GM18511 (cell line): Measurements from ENCODE around the gene MCM8.
A peak's percentile ranks its signal among the peaks of the same experiment; 100 is the strongest.

Experiments
- ATAC-seq: cut with Tn5 transposase; IDR thresholded peaks from one replicate; pipeline ENCODE4 v1.9.1; 2021; ENCODE audit warnings: mild to moderate bottlenecking, moderate library complexity; ENCODE audit not compliant: unreplicated experiment

The MCM8 gene

DNA sequence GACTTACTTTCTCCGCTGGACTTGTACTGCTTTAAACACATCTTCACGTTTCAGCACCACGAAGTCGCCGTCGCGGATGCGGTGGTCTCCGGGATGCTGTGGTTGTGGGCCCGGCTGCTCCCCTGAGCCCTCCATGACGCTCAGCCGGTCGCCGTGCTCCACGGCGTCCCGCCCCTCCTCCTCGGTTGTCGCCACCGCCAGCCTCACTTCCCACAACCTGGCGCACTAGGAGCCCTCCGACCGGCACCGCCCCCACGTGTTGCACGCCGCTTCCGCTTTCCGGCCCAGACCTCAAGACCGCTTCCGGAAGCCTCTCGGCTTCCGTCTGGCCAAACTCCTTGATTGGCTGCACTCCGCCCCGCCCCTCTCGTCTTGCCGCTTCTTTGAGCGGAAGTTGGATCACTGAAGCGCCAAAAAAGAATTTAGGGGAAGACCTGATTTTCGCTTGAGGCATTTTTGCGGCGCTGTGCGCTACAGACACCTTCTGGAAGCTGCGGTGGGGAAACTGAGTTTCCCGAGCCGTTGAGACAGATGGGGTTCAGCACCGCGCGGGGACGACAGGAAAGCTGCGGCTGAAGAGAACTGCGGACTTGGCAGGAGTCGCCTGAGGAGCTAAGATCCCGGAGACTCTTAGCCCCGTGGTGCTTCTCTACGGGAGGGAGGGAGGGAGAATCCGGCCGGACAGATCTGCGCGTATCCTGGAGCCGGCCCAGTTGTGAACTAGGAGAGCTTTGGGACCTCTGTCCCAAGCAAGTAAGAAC, at the start of gene MCM8, which contains the start of gene TRMT6:
Gene MCM8 (plus strand): TSS at position 382 of the 761 bp plus-strand sequence. CDS start 1,364 bp downstream, outside the sequence.
Gene TRMT6 (minus strand): TSS at position 263 of the 761 bp plus-strand sequence. CDS start 128 bp downstream, at position 135.
- ATAC-seq: peak; percentile 98

DNA sequence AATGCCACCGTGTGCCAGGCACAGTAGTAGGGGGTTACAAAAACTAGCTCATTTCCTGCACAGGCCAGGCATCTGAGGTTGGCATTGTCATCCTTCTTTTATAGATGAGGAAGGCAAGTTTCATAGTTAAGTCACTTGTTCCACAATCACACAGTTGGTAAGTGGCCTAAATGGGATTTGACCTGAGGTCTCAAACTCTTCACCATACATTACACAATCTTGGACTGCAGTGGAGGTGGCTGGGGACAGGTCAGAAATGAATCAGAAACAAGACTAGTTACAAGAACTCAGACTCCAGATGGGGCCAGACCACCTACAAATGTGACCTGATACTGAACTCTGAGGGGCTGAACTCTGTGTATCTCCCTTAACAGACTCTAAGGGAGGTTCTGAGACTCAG, 49.5 kb upstream of the MCM8 start:
- ATAC-seq: no peak

DNA sequence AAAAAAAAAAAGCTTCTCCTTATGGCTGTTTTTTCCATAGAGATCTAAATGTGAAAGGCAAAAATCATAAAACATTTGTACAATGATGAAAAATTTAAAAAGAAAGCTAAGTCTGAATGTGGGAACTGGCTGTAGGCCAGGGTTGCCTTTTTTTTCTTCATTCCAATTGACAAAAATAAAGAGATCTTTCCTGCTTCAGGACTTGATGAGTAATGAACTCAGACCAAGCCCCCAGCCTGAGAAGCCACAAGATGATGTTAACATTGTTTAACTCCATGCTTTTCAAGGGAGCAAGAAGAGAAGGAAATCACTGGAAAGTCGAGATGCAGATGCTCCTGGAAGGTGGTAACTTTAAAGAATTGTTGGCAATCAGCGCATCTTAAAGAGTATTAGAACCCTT, 41.5 kb upstream of the MCM8 start:
- no peak for ATAC-seq

DNA sequence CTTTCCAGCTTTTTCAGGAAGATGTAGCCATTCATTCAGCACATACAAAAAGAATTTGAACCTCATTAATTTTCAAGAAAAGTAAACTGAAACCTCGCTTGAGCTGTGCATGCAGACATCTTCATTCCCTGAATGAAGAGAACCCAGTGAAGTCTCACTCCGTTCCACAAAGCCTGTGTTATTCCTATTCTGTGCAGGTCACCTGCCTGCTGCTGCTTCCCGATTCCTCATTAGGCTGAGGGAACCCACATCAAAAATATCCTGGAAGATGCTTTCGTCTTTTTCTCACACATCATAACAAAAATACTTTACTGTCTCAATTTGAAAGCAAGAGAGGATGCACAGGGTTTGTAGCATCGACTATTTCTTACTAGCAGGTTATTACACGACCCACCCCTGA, 40.3 kb upstream of the MCM8 start:
- no peak for ATAC-seq

DNA sequence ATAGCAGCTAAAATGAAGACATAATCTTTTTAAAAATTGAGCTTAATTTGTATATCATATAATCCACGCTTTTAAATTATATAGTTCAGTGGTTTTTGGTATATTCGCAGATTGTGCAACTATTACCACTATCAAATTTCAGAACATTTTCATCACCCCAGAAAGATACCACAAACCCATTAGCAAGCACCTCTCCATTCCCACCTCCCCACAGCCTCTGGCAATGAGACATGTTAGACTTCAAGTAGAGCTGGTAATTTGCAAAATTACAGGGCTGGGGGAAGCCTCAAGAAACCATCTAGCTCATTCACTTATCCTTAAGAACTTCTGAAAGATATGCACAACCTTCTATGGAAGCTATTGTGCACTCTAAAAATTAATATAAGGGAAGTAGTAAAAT, 37.3 kb upstream of the MCM8 start:
- no peak for ATAC-seq

DNA sequence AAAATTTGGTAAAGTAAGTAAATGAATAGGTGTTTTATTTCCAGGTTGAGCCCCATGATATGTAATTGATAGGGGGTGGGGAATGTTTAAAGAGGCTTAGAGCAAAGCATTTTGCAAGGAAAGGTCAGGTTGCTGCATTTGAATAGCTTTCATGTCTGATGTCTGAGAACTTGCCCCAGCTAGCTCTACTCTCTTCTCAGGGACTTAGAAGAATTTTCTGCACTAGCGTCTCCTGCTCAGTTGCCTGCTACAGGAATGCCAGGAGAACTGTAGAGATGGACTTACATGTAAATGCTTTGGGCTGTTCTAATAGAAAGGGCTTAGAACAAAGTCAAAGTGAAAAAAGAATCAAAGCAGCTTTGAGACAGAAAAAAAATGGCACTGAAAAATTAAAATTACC, 35.6 kb upstream of the MCM8 start:
- ATAC-seq: no peak

DNA sequence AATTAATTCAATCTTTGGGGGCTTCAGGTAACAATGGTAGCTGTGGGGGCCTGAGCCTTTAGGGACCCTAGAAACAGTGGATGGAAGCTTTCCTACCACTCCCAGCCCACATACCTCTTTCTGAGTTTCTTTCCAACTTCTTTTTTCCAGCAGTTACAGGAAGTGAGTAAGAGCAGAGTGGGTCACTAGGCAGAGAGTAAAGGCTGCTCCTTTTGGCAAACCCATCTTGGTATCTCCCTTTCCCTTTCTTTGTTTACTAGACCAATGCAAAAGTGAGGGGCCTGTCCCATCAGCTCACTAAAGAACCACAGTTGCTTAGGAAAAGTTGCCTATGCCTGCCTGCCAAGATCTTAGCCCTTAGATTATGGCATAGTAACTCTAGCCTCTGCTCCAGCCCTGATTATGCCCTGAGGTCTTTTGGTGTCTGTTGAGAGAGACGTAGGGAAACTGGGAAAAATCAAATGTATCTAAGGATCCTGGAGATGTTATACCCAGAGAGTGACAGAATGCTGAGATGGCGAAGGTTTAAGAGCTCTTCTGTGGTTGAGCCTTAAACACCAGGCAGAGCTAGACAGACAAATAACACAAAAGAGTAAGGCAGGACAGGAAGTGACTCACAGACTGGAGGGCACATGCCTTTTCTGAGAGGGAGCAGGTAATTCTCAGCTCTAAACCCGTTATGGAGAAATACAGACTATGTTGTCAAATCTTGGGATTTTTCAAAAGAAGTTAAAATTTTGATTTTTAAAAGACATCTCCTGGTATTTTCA, 31.4 kb upstream of the MCM8 start:
- no peak for ATAC-seq

DNA sequence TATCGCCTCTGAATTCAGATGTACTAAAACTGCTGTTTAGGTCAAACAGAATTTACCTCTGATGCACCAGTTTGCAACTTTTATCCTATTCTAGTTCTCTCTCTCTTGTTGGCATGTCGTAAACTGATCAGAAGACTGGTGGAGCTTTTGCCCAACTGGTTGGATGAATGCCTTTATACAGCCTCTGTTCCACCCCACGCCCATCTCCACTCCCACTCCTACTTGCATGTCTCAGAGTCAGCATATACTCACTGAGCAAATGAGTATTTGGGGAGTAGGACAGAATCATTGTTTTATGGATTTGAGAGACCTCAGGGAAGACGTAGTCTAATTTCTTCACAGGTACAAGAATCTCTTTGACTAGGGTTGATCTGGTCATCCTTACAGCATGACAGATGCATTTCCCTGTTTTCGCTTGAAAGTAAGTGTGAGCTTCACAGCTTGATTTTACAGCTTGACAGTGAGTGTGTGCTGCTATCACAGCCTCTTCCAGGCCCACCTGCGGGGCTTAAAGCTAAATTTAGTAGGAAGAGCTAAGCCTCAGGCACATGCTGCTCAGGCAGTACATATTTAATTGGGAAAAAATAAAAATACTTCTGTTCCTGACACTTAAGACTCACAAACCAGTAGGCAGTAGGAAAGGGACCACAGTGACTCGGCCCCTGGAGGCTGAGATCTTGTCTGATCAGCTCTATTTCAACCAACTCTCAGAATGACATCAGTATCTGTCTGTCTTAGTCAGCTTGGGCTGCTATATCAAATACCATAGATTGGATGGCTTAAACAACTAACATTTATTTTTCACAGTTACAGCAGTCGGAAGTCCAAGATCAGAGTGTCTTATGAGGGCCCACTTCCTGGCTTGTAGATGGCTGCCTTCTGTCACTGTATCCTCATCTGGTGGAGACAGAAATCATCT, 30.6 kb upstream of the MCM8 start:
- ATAC-seq: no peak

DNA sequence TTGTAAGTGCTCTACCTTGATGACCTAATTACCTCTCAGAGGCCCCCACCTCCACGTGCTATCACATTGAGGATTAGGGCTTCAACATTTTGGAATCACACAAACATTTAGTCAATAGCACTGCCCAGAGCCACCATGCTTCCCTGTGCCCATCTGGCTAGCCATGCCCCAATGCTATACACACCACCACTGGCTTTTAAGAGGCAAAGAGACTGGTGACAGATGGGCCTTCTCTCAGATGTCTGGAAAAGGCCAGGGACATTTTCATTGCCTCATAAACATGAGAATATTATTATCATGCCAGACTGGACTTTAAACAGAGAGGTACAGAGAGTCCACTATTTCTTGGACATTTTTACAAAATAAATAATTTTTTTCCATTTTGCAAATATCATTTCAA, 29.9 kb upstream of the MCM8 start:
- no peak for ATAC-seq

DNA sequence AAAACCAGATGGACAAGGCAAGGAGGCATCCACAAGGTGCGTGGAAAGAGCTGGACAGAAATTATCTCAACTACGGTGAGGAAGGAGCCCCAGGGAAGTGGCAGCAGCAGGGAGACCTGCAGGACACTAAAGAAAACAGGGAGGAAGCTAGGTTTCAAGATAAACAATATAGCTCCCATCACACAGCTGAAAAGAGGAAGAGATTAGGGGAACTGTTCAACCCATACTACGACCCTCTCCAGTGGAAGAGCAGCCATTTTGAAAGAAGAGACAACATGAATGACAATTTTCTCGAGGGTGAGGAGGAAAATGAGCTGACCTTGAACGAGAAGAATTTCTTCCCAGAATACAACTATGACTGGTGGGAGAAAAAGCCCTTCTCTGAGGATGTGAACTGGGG, 27.0 kb upstream of the MCM8 start:
- ATAC-seq: no peak

DNA sequence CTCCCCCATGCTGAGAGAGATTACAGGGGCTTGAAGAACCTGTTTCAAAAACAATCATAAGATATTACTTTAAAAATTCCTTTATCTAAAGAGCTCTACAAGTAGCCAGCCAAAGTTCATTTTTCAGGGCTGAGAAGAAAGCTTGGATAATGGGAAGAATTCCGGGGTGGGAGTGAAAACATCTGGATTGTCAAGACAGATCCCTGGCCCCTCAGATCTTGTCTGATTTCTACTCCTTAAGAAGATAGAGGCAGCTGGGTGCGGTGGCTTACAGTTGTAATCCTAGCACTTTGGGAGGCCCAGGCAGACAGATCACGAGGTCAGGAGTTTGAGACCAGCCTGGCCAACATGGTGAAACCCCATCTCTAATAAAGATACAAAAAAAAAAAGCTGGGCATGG, 24.9 kb upstream of the MCM8 start:
- ATAC-seq: no peak

DNA sequence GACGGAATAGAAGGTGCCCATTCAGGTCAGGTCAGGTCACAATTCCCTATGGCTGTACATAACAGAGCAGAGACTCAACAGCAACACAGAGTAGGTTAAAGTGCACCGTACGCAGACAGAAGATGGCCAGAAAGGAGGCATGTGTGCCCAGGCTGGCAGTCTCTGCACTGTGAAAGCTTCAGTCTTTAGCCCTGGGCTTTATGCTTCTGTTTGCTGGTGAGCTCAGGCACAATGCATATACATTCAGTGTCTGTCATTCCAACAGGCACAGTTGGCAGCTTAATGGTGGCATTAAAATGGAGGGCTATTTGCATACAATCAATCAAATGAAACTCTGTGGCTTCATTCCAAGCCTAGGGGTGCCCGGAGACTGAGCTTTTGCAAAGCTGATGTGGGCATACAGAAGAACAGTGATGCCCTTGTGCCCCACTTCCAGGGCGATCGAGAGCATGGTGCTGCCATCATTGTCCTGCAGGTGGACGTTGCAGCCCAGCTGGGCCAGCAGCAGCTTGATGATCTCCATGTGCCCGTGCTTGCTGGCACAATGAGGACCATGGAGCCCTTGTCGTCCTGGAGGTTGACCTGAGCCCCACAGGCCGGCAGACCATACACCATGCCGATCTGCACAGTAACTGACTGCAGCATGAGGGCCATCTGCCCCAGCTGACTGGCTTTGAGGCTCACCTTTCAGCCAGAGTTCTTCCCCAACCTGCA, 22.5 kb upstream of the MCM8 start:
- no peak for ATAC-seq

DNA sequence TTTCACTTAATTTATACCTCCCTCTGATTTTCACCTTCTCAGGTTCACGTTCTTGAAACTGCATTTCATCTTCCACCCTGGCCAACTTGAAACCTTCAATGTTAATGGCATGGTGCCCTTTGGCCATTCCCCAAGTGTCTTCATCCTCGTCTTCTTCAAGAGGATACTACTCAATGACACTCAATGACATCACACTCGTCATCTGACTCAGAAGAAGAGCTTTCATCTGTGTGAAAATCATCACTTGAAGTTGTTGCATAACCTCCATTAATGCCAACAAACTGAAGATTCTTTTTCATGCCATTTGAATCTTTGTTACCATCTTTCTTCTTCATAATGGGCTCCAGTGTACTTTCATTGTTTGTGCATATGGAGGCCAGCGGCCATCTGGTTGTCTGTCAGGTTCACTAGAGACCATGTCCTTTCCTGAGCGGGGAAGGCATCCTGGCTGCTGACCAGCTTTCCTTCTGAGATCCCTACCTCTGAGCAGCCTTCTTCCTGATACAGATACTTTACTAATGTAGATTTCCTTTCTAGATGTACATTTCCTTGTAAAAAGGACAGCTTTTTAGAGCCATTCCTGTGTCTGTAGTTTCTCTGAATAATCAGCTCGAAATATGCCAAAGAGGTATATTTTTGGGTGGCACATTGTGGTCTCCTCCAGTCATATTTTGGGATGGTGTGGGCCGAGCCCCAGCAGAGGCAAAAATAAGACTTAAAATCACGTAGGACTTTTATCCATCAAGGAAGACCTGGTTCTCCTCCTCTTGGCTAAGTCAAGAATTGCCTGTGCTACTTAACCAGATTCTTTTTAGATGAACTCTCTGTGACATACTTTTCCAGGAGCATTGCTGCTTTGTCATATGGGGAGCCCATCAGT, 21.4 kb upstream of the MCM8 start:
- no peak for ATAC-seq

DNA sequence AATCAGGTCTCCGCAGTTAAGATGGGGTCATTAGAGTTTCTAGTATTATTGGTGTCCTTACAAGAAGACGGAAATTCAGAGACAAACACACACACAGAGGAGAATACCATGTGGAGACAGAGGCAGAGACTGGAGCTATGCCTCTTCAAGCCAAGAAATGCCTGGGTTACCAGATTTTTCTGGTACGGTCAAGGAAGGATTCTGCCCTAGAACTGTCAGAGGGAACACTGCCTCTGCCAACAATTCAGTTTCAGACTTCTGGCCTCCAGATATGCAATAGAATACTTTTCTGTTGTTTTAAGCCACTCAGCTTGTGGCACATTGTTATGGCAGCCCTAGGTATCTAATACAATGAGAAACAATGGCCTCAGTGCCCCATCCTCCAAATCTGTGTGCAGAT, 19.0 kb upstream of the MCM8 start:
- no peak for ATAC-seq

DNA sequence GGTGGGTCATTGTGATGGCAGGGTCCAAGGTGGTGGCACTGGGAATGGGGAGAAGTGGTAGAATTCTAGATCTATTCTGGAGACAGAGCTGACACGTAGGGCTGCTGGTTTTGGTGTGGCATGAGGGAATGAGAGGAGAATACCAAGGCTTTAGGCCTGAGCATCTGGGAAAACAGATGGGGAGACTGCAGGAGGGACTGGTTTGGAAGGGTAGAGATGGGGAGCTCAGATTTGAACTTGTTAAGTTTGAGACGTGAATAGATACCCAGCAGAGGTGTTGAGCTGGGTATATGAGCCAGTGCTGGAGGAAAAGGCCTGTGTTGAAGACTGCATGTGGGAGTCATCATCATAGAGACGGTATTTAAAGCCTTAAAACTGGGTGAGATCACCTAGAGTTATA, 17.7 kb upstream of the MCM8 start:
- ATAC-seq: no peak

DNA sequence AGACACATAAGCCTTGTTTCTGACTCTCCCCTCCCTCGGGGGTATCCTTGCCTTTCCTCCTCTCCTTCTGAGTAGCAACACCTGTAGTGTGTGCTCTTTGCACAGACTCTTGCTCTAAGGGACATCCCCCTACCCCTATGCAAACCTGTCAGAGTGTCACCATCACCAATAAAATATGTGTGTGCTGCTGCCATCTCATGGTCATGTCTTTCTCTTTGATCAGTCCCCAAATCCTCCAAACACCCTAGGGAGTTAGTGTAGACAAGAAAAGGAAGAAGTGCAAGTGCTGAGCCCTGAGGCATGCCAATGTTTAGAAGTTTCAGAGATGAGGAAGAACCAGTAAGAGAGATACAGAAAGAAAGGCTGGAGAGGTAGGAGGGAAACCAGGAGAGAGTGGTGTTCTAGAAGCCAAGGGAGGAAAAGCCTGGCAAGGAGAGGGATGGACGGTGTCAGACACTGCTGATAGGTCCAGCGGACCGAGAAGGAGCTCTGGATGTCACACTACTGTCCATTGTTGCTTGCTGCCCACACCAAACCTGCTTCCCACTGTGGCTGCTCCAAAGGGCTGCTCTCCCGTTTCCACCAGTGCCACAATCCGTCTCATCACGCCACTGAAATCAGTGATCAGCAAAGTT, 16.5 kb upstream of the MCM8 start:
- peak; percentile 60 for ATAC-seq

DNA sequence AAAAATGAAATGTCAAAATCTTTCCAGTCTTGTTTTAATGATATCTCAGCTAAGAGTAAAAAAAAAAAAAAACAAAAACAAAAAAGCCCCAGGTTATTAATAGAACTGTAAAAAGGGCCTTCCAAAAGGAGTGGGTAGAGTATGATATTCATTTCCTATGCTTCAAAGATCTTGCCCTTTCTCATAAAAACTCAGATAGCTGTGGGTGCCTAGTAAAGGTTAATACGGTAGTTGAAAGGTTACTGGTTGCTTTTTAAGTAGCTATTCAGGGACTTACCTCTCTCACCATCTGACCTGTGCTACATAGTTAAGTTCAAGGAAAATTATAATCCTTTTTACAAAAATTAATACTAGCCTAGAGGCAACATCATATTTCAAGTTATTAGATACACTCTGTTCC, 15.1 kb upstream of the MCM8 start:
- ATAC-seq: no peak

DNA sequence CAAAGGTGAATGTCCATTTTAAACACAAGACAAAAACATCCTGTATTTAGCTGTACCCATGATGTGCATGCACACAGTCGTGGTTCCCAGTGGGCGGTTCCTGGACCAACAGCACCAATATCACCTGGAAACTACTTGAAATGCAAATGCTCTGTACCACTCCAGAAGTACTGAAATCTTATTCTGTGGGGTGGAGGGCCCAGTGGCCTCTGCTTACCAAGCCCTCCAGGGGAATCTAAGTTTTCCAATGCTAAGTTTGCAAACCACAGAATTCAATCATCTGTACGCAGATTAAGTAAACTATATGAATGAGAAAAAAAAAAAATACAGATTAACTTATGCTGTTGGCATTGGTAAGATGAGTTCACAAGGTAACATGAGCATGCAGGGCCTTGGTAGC, 14.2 kb upstream of the MCM8 start:
- no peak for ATAC-seq

DNA sequence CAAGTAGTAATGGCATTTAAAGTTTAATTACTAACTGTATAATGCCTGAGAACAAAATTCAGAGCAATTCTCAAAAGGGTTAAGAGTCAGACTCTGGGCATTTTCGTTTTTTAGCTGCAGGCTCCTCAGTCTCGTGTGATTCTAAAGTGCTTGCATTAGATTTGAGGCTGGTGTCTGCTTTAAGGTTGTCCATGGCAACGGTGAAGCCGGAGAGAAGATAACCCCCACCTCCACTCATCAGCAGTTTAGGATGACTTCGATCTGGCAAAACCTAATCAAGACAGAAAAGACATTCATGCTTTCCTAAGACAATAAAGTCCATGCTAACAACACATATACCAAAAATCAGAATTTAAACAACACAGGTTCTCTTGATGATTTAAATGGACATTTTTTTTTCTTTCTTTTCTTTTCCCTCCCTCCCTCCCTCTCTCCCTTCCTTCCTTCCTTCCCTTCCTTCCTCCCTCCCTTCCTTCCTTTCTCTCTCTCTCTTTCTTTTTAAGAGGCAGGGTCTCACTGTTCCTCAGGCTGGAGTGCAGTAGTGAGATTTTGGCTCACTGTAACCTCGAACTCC, 11.9 kb upstream of the MCM8 start:
- ATAC-seq: no peak
